DMS 273 (cell line): ENCODE results near the gene RUNX1.

Experiments used
- DNase-seq: peaks from one replicate; lab custom pipeline; 2025; ENCODE audit not compliant: unreplicated experiment; lab: John Stamatoyannopoulos, UW

The RUNX1 gene

GRCh38 chr21:34885626-34886239 lies 163.4 kb downstream of the RUNX1 start:
- no peak for DNase-seq

GRCh38 chr21:34885125-34885524 lies 164.0 kb downstream of the RUNX1 start:
- DNase-seq: no peak

GRCh38 chr21:34884346-34884929 lies 164.7 kb downstream of the RUNX1 start:
- no peak for DNase-seq

- DNase-seq: no peak
Observed at GRCh38 chr21:34883491-34884271, 165.4 kb downstream of the RUNX1 start.

GRCh38 chr21:34882719-34883131 lies 166.4 kb downstream of the RUNX1 start:
- DNase-seq: no peak

- no peak for DNase-seq
Observed at GRCh38 chr21:34881839-34882371, 167.2 kb downstream of the RUNX1 start.

GRCh38 chr21:34881421-34881820 lies 167.7 kb downstream of the RUNX1 start:
- DNase-seq: no peak

GRCh38 chr21:34880401-34880800 lies 168.7 kb downstream of the RUNX1 start:
- DNase-seq: no peak

GRCh38 chr21:34878940-34879339 lies 170.2 kb downstream of the RUNX1 start:
- no peak for DNase-seq

- no peak for DNase-seq
Observed at GRCh38 chr21:34878501-34878900, 170.6 kb downstream of the RUNX1 start.

GRCh38 chr21:34877485-34878128 lies 171.5 kb downstream of the RUNX1 start:
- DNase-seq: no peak

- DNase-seq: no peak
Observed at GRCh38 chr21:34875830-34876229, 173.3 kb downstream of the RUNX1 start.

GRCh38 chr21:34874684-34875513 lies 174.2 kb downstream of the RUNX1 start:
- DNase-seq: no peak

GRCh38 chr21:34871026-34871908 lies 177.8 kb downstream of the RUNX1 start:
- DNase-seq: no peak

- no peak for DNase-seq
Observed at GRCh38 chr21:34870246-34870645, 178.9 kb downstream of the RUNX1 start.

GRCh38 chr21:34869545-34869944 lies 179.6 kb downstream of the RUNX1 start:
- no peak for DNase-seq

GRCh38 chr21:34867785-34868184 lies 181.3 kb downstream of the RUNX1 start:
- no peak for DNase-seq

GRCh38 chr21:34865400-34866241 lies 183.5 kb downstream of the RUNX1 start:
- DNase-seq: no peak
